H1 (cell line): ENCODE results near the gene DPF3. TPM values are rescaled to one million over a fixed set of nuclear protein-coding genes. Genes with fewer than 3 reads are reported as not detected.

Experiments used
- CTCF ChIA-PET: fragments of 300-600 bp; sonication (Branson Sonifier 250); formaldehyde crosslinking; loops from one replicate; lab custom pipeline; 2021; ENCODE audit not compliant: partially characterized antibody; lab: Charles Lee
- POLR2A ChIA-PET: fragments of 300-600 bp; sonication (Branson Sonifier 250); formaldehyde crosslinking; loops from one replicate; lab custom pipeline; 2021; ENCODE audit warnings: inconsistent platforms; ENCODE audit not compliant: partially characterized antibody; lab: Charles Lee
- DNase-seq, 2 experiments: peaks; one replicate each; pipeline versions ENCODE4 v3.0.0 to v3.0.0-alpha.2; 2010 to 2022; ENCODE audit warnings: low spot score in 2 of 2, low read depth in 1 of 2, mixed read lengths in 1 of 2
- FAIRE-seq: peaks from 2 replicates; lab custom pipeline; 2011; peaks lifted over from hg19 to GRCh38; lab: Jason Lieb, UNC
- H2AFZ ChIP-seq: 2 replicates; pipeline ENCODE4 v1.8.1; 2012; ENCODE audit warnings: low read length, inconsistent platforms
- H2AK5ac ChIP-seq: 2 replicates; pipeline ENCODE4 v1.6.1; 2013; ENCODE audit warnings: low read depth, low read length
- H2BK120ac ChIP-seq: replicated peaks from 2 replicates; pipeline ENCODE3; 2013; ENCODE audit warnings: low read depth, low read length, inconsistent platforms
- H2BK12ac ChIP-seq: 2 replicates; pipeline ENCODE4 v1.6.1; 2013; ENCODE audit warnings: low read depth, low read length
- H2BK15ac ChIP-seq: 2 replicates; pipeline ENCODE4 v1.6.1; 2013; ENCODE audit warnings: low read length
- H2BK20ac ChIP-seq: 2 replicates; pipeline ENCODE4 v1.6.1; 2013; ENCODE audit warnings: low read length
- H2BK5ac ChIP-seq: 2 replicates; pipeline ENCODE4 v1.6.1; 2013; ENCODE audit warnings: low read depth, low read length
- H3K14ac ChIP-seq: 2 replicates; pipeline ENCODE4 v1.6.1; 2013; ENCODE audit warnings: inconsistent platforms; ENCODE audit not compliant: insufficient read length
- H3K18ac ChIP-seq: 2 replicates; pipeline ENCODE4 v1.6.1; 2013; ENCODE audit warnings: low read length; ENCODE audit errors: extremely low read depth
- H3K23ac ChIP-seq: 2 replicates; pipeline ENCODE4 v1.6.1; 2013; ENCODE audit warnings: inconsistent platforms; ENCODE audit not compliant: insufficient read length
- H3K23me2 ChIP-seq: 2 replicates; pipeline ENCODE4 v1.6.1; 2013; ENCODE audit warnings: low read depth, low read length
- H3K27ac ChIP-seq: 2 replicates; pipeline ENCODE4 v1.6.1; 2011; ENCODE audit warnings: low read depth, low read length, inconsistent platforms
- H3K27me3 ChIP-seq, 4 experiments: replicated peaks in 1 of 4; 1 replicate in 1 of 4; 2 replicates in 3 of 4; pipeline versions ENCODE4 v1.6.1 to v1.8.1; 2011 to 2013; ENCODE audit warnings: low read length in 3 of 4, mild to moderate bottlenecking in 3 of 4, inconsistent platforms in 2 of 4, mixed read lengths in 2 of 4, moderate library complexity in 1 of 4; ENCODE audit not compliant: control insufficient read depth in 3 of 4, insufficient read depth in 3 of 4; ENCODE audit errors: extremely low read depth in 1 of 4
- H3K36me3 ChIP-seq, 4 experiments: 2 replicates each; pipeline versions ENCODE4 v1.6.1 to v1.8.1; 2011 to 2013; ENCODE audit warnings: mild to moderate bottlenecking in 4 of 4, low read length in 3 of 4, moderate library complexity in 2 of 4, control low read depth in 1 of 4, inconsistent platforms in 1 of 4; ENCODE audit not compliant: insufficient read depth in 4 of 4, control insufficient read depth in 2 of 4
- H3K4ac ChIP-seq: replicated peaks from 2 replicates; pipeline ENCODE3; 2013; ENCODE audit warnings: low read length, low read depth, mixed read lengths, inconsistent platforms; ENCODE audit not compliant: insufficient read length
- H3K4me1 ChIP-seq, 4 experiments: replicated peaks in 1 of 4; 1 replicate in 1 of 4; 2 replicates in 3 of 4; pipeline versions ENCODE4 v1.6.1 to v1.8.1; 2011 to 2013; ENCODE audit warnings: low read length in 3 of 4, inconsistent platforms in 2 of 4, mixed read lengths in 1 of 4; ENCODE audit not compliant: insufficient read depth in 4 of 4, control insufficient read depth in 3 of 4
- H3K4me2 ChIP-seq, 2 experiments: 2 replicates each; pipeline versions ENCODE4 v1.6.1 to v1.8.1; 2011 to 2013; ENCODE audit warnings: low read depth in 2 of 2, low read length in 2 of 2, control low read depth in 1 of 2, inconsistent platforms in 1 of 2, mild to moderate bottlenecking in 1 of 2; ENCODE audit not compliant: insufficient read depth in 1 of 2
- H3K4me3 ChIP-seq, 4 experiments: fragments of 200-600, 300-600 bp in 1 of 4; sonication (generic), shearing (Covaris generic), sonication (Bioruptor Twin) in 1 of 4; 2 replicates each; pipeline versions ENCODE4 v1.5.1 to v1.8.1; 2011 to 2016; ENCODE audit warnings: low read length in 4 of 4, low read depth in 3 of 4, control low read depth in 2 of 4, inconsistent platforms in 2 of 4, mild to moderate bottlenecking in 2 of 4, mixed read lengths in 1 of 4, moderate library complexity in 1 of 4; ENCODE audit not compliant: insufficient read depth in 2 of 4; ENCODE audit errors: extremely low read depth in 1 of 4
- H3K56ac ChIP-seq: replicated peaks from 2 replicates; pipeline ENCODE3; 2013; ENCODE audit warnings: low read depth, mild to moderate bottlenecking, mixed read lengths, low read length, inconsistent platforms; ENCODE audit not compliant: insufficient read length
- H3K79me1 ChIP-seq: 2 replicates; pipeline ENCODE4 v1.6.1; 2013; ENCODE audit warnings: low read depth, low read length, control low read depth
- H3K79me2 ChIP-seq, 2 experiments: 2 replicates each; pipeline versions ENCODE4 v1.6.1 to v1.8.1; 2012 to 2013; ENCODE audit warnings: low read length in 2 of 2, mild to moderate bottlenecking in 2 of 2, inconsistent platforms in 1 of 2; ENCODE audit not compliant: insufficient read depth in 2 of 2, control insufficient read depth in 1 of 2
- H3K9ac ChIP-seq, 4 experiments: replicated peaks in 1 of 4; 1 replicate in 1 of 4; 2 replicates in 3 of 4; pipeline versions ENCODE4 v1.6.1 to v1.8.1; 2011 to 2013; ENCODE audit warnings: low read depth in 3 of 4, low read length in 3 of 4, control low read depth in 2 of 4, mild to moderate bottlenecking in 2 of 4, moderate library complexity in 2 of 4, inconsistent platforms in 1 of 4; ENCODE audit errors: extremely low read depth in 1 of 4
- H3K9me3 ChIP-seq, 2 experiments: 2 replicates each; pipeline versions ENCODE4 v1.6.1 to v1.8.1; 2012 to 2013; ENCODE audit warnings: mild to moderate bottlenecking in 2 of 2, moderate library complexity in 2 of 2, control low read depth in 1 of 2, inconsistent platforms in 1 of 2, low read depth in 1 of 2, low read length in 1 of 2, mixed read lengths in 1 of 2; ENCODE audit not compliant: insufficient read depth in 2 of 2
- H4K20me1 ChIP-seq, 2 experiments: replicated peaks in 1 of 2; 2 replicates each; pipeline versions ENCODE3 to v1.8.1; 2011 to 2013; ENCODE audit warnings: inconsistent platforms in 2 of 2, low read length in 2 of 2, mild to moderate bottlenecking in 1 of 2; ENCODE audit not compliant: insufficient read depth in 2 of 2, control insufficient read depth in 1 of 2
- H4K5ac ChIP-seq: 2 replicates; pipeline ENCODE4 v1.6.1; 2013; ENCODE audit warnings: low read length, low read depth, mixed read lengths, inconsistent platforms; ENCODE audit not compliant: insufficient read length
- H4K8ac ChIP-seq: 2 replicates; pipeline ENCODE4 v1.8.0; 2013; ENCODE audit warnings: mild to moderate bottlenecking, moderate library complexity, low read length, inconsistent platforms; ENCODE audit not compliant: insufficient read depth; ENCODE audit errors: extremely low read depth
- H4K91ac ChIP-seq: replicated peaks from 2 replicates; pipeline ENCODE3; 2013; ENCODE audit warnings: low read length, mixed read lengths, inconsistent platforms; ENCODE audit not compliant: insufficient read length
- ASH2L ChIP-seq: fragments of 200-600, 300-600 bp; sonication (generic); IDR thresholded peaks from one replicate; pipeline ENCODE4 v1.7.1; 2017; ENCODE audit warnings: low read length
- EZH2 ChIP-seq: fragments of 200-600 bp; sonication (generic); IDR thresholded peaks from 2 replicates; pipeline ENCODE4 v1.7.1; 2012; ENCODE audit warnings: low read depth, mild to moderate bottlenecking, moderate library complexity, low read length, inconsistent platforms; ENCODE audit not compliant: severe bottlenecking
- FOSL1 ChIP-seq: IDR thresholded peaks from 2 replicates; pipeline ENCODE4 v1.6.1; 2011; ENCODE audit warnings: mild to moderate bottlenecking, low read depth, low read length, moderate library complexity; ENCODE audit not compliant: insufficient read depth
- HDAC6 ChIP-seq: IDR thresholded peaks from one replicate; pipeline ENCODE4 v1.7.1; 2012; ENCODE audit warnings: low read depth, mild to moderate bottlenecking, inconsistent platforms, low read length, moderate library complexity
- NANOG ChIP-seq: IDR thresholded peaks from 2 replicates; pipeline ENCODE4 v1.6.1; 2011; ENCODE audit warnings: low read length, low read depth, mild to moderate bottlenecking, inconsistent platforms; ENCODE audit not compliant: insufficient read depth, poor library complexity, severe bottlenecking
- RXRA ChIP-seq: IDR thresholded peaks from 2 replicates; pipeline ENCODE4 v1.6.1; 2011; ENCODE audit warnings: low read depth, mild to moderate bottlenecking, low read length, moderate library complexity; ENCODE audit not compliant: insufficient read depth
- SAP30 ChIP-seq: fragments of 300-600 bp; sonication (generic); IDR thresholded peaks from 2 replicates; pipeline ENCODE4 v1.7.1; 2012; ENCODE audit warnings: low read length, moderate library complexity, mild to moderate bottlenecking, inconsistent platforms; ENCODE audit not compliant: insufficient read depth, insufficient replicate concordance
- TAF1 ChIP-seq: IDR thresholded peaks from 2 replicates; pipeline ENCODE4 v1.6.1; 2011; ENCODE audit warnings: mild to moderate bottlenecking, low read depth, low read length
- TAF7 ChIP-seq: optimal IDR thresholded peaks from 2 replicates; pipeline ENCODE3; 2011; ENCODE audit warnings: low read depth, mild to moderate bottlenecking, inconsistent platforms, low read length, moderate library complexity, borderline replicate concordance
- YY1 ChIP-seq: IDR thresholded peaks from 2 replicates; pipeline ENCODE4 v1.6.1; 2011; ENCODE audit warnings: low read depth, mild to moderate bottlenecking, low read length
- ZNF274 ChIP-seq: IDR thresholded peaks from 2 replicates; pipeline ENCODE4 v1.7.0; 2012; ENCODE audit warnings: low read length, borderline replicate concordance; ENCODE audit errors: extremely low read depth
- WGBS, 2 experiments: shearing (Covaris generic) in 1 of 2; methylation state at CpG; one replicate each; pipeline versions ENCODE4 v1.1.6 to v1.1.7; 2013 to 2015; ENCODE audit warnings: low lambda C conversion rate in 2 of 2, mixed read lengths in 2 of 2, inconsistent platforms in 1 of 2, low coverage in 1 of 2, missing lambda C conversion rate in 1 of 2; ENCODE audit not compliant: insufficient replicate concordance in 2 of 2, insufficient coverage in 1 of 2, insufficient read length in 1 of 2; ENCODE audit errors: extremely low coverage in 1 of 2, missing lambda C conversion rate in 1 of 2; 5-methylcytosine and 5-hydroxymethylcytosine counted together
- polyA plus RNA-seq, 7 experiments: library from polyadenylated mRNA; depleted of rRNA in 3 of 7; stranded (reverse) in 5 of 7; unstranded in 2 of 7; fragments of >200 nt in 5 of 7; fragments of 200-250 nt in 2 of 7; gene quantifications; 1 replicate in 5 of 7; 2 replicates in 1 of 7; 4 replicates in 1 of 7; pipeline versions ENCODE4 v1.2.1 to v1.2.3, GENCODE V29; 2011 to 2013; ENCODE audit warnings: missing spikeins in 2 of 7, mixed read lengths in 2 of 7
- total RNA-seq: library from RNA; stranded (reverse); fragmentation: NEBNext Ultra II Directional; extraction: Animal tissue kit (Norgen Biotek cat#: 25700); gene quantifications from 2 replicates; pipeline ENCODE4 v1.2.1, GENCODE V29; 2021
- TF ChIP-seq, protein P1 (sequence below): IDR thresholded peaks from 2 replicates; pipeline ENCODE4 v1.6.1; 2012; ENCODE audit warnings: inconsistent platforms

Gene DPF3
- total and polyA plus RNA-seq, 2 of the 8 experiments (the other 6 are each of a cell fraction or from before 2014, with no cell fraction given) = 0.19 TPM; not detected in 1

DNA sequence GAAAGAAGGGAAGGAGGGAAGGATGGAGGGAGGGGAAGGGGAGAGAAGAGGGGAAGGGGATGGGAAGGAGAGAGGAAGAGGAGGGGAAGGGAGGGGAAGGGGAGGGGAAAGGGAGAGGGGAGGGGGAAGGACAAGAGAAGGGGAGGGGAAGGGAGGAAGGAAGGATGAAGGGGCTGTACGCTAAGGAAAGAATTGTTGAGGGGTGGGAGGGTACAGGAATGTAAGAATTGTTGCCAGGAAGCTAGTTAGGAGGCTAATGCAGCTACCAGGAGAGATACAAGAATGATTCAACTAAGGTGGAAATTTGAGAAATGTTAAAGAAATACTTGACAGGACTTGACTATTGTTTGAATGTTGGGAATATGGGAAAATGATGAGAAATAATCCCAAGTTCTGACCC is 261.2 kb downstream of the DPF3 start:
- Histone ChIP-seq H3K79me2 (no peaks in the 10 kb centered on the region), H3K27ac (no peak overlapping the region), H3K14ac (no peak overlapping the region), H2AFZ (no peak overlapping the region), H3K4me1 (no peaks in the 10 kb centered on the region), H4K8ac (no peak overlapping the region), H2BK15ac (no peak overlapping the region), H3K56ac (no peak overlapping the region), H2BK20ac (no peak overlapping the region), H2BK5ac (no peak overlapping the region), H2AK5ac (no peak overlapping the region), H3K79me1 (no peaks in the 10 kb centered on the region), H3K4me3 (no peak overlapping the region), H3K36me3 (no peaks in the 10 kb centered on the region), H2BK12ac (no peak overlapping the region), H3K23me2 (no peaks in the 10 kb centered on the region), H3K23ac (no peak overlapping the region), H3K9ac (no peak overlapping the region), H4K5ac (no peak overlapping the region), H3K4ac (no peak overlapping the region), H3K4me2 (no peak overlapping the region), H2BK120ac (no peak overlapping the region), H3K18ac (no peak overlapping the region), H4K91ac (no peak overlapping the region), H4K20me1 (no peaks in the 10 kb centered on the region), H3K27me3 (no peaks in the 10 kb centered on the region), H3K9me3 (no peaks in the 10 kb centered on the region)
- ChIA-PET POLR2A (no interaction called here), CTCF (interaction anchor here (0.6 to 2.5 kb wide), 4 partner anchors 10 to 404 kb away, joined by 3 to 8 read pairs (median 4); no protein-coding TSS in a partner anchor)
- FAIRE-seq (no peak), DNase-seq (no peak)
- no CpG with 5 or more reads among the region's 1 CpG for WGBS, 2 experiments
- no peak for TF ChIP-seq ASH2L
- TF ChIP-seq HDAC6 = no peak
- TF ChIP-seq YY1 = no peak
- no peak for TF ChIP-seq EZH2
- no peak for TF ChIP-seq SAP30
- no peak for TF ChIP-seq TAF1
- no peak for TF ChIP-seq TAF7
- no peak for TF ChIP-seq ZNF274
- no peak for TF ChIP-seq RXRA
- no peak for TF ChIP-seq FOSL1
- TF ChIP-seq, protein P1, sequence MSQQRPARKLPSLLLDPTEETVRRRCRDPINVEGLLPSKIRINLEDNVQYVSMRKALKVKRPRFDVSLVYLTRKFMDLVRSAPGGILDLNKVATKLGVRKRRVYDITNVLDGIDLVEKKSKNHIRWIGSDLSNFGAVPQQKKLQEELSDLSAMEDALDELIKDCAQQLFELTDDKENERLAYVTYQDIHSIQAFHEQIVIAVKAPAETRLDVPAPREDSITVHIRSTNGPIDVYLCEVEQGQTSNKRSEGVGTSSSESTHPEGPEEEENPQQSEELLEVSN = no peak
- TF ChIP-seq NANOG = no peak
